ENCODE data around the gene ERCC8. TPM values are rescaled to one million over a fixed set of nuclear protein-coding genes. Genes with fewer than 3 reads are reported as not detected.

ERCC8 gene
- total and polyA plus RNA-seq, 2 of the 13 experiments (the other 11 are each of a cell fraction or from before 2014, with no cell fraction given): 24.4 to 35.2 TPM

GRCh38 chr5:60944904-60945812 lies at the start of gene ERCC8, which contains the start of gene NDUFAF2 (continued):
- TF ChIP-seq ZNF614 (CRISPR knock-in tag; IDR thresholded peaks at IDR 0.05; ENCODE audit: borderline replicate concordance) (no peak), ZNF563 (CRISPR knock-in tag; IDR thresholded peaks at IDR 0.05) (peak; percentile 55; the same call in 1 of the 2 replicates), ZNF609 (CRISPR knock-in tag; IDR thresholded peaks at IDR 0.05; ENCODE audit: borderline replicate concordance) (peak; percentile 34; the same call in 1 of the 2 replicates), NFYC (CRISPR knock-in tag; IDR thresholded peaks at IDR 0.05) (peak; percentile 95), MZF1 (CRISPR knock-in tag; IDR thresholded peaks at IDR 0.05; ENCODE audit: borderline replicate concordance) (no peak), AHDC1 (CRISPR knock-in tag; IDR thresholded peaks at IDR 0.05; ENCODE audit: borderline replicate concordance) (no peak), TMF1 (CRISPR knock-in tag; IDR thresholded peaks at IDR 0.05; ENCODE audit: low read depth) (peak; percentile 59; the same call in 1 of the 2 replicates), IRX3 (CRISPR knock-in tag; IDR thresholded peaks at IDR 0.05; ENCODE audit: borderline replicate concordance, low read depth) (no peak), CREM (IDR thresholded peaks at IDR 0.05) (no peak), CREM (CRISPR knock-in tag; IDR thresholded peaks at IDR 0.05) (no peak), MLX (CRISPR knock-in tag; IDR thresholded peaks at IDR 0.05) (no peak), RFXAP (CRISPR knock-in tag; IDR thresholded peaks at IDR 0.05; ENCODE audit: borderline replicate concordance) (peak; percentile 71; the same call in 1 of the 2 replicates), SMAD1 (CRISPR knock-in tag; IDR thresholded peaks at IDR 0.05; ENCODE audit: borderline replicate concordance, low read depth) (no peak), STAG1 (CRISPR knock-in tag; IDR thresholded peaks at IDR 0.05) (no peak), SRSF9 (IDR thresholded peaks at IDR 0.05; ENCODE audit: borderline replicate concordance, insufficient read depth, low read depth, low read length, poor library complexity, severe bottlenecking) (no peak), ARNTL (CRISPR knock-in tag; IDR thresholded peaks at IDR 0.05) (0 out of 2 replicates have a peak, but pooled peaks have one; percentile 42), ZNF557 (CRISPR knock-in tag; IDR thresholded peaks at IDR 0.05) (no peak), GABPB1 (CRISPR knock-in tag; IDR thresholded peaks at IDR 0.05) (peak; percentile 71)
